DOHH2 (cell line): ENCODE results near the gene GOLPH3.

Source experiments
- EZH2phosphoT487 ChIP-seq: fragments of 200-600 bp; sonication (generic); IDR thresholded peaks from 2 replicates; pipeline ENCODE4 v1.6.1; 2017; ENCODE audit warnings: borderline replicate concordance, mild to moderate bottlenecking, antibody characterized with exemption, low read length, moderate library complexity, mixed read lengths
- TF ChIP-seq, protein P1 (sequence below): fragments of 200-600 bp; sonication (generic); IDR thresholded peaks from one replicate; pipeline ENCODE4 v1.5.1; 2014; ENCODE audit warnings: antibody characterized with exemption, mild to moderate bottlenecking, low read depth, low read length; ENCODE audit not compliant: poor library complexity, severe bottlenecking

GRCh38 chr5:32210151-32210550 lies 36.0 kb upstream of the GOLPH3 start:
- TF ChIP-seq, protein P1, sequence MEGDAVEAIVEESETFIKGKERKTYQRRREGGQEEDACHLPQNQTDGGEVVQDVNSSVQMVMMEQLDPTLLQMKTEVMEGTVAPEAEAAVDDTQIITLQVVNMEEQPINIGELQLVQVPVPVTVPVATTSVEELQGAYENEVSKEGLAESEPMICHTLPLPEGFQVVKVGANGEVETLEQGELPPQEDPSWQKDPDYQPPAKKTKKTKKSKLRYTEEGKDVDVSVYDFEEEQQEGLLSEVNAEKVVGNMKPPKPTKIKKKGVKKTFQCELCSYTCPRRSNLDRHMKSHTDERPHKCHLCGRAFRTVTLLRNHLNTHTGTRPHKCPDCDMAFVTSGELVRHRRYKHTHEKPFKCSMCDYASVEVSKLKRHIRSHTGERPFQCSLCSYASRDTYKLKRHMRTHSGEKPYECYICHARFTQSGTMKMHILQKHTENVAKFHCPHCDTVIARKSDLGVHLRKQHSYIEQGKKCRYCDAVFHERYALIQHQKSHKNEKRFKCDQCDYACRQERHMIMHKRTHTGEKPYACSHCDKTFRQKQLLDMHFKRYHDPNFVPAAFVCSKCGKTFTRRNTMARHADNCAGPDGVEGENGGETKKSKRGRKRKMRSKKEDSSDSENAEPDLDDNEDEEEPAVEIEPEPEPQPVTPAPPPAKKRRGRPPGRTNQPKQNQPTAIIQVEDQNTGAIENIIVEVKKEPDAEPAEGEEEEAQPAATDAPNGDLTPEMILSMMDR: no peak
- no peak for TF ChIP-seq EZH2phosphoT487
